HepG2 (cell line): ENCODE data around the gene ABCC9. TPM values are rescaled to one million over a fixed set of nuclear protein-coding genes. Genes with fewer than 3 reads are reported as not detected.

Source experiments
- ATAC-seq: fragments of 200-7000 bp; cut with Tn5 transposase; 3 replicates; pipeline ENCODE4 v1.9.1; 2020; ENCODE audit warnings: mild to moderate bottlenecking, moderate library complexity
- BruUV-seq: library from RNA; stranded (reverse); fragments of 400-500 nt; replicated peaks from 2 replicates; lab custom pipeline; 2021; lab: Mats Ljungman, UMichigan
- CTCF ChIA-PET: fragments of 300-600 bp; formaldehyde crosslinking; extraction: SDS; loops from one replicate; lab custom pipeline; 2021; ENCODE audit warnings: low total read pairs, inconsistent platforms, low intra/inter-chr PET ratio; lab: Yijun Ruan, JAX
- POLR2A ChIA-PET: fragments of 350-600 bp; sonication (Branson Sonifier 250); formaldehyde crosslinking; loops from one replicate; lab custom pipeline; 2020; ENCODE audit warnings: antibody characterized with exemption, inconsistent platforms; lab: Yijun Ruan, JAX
- DNase-seq: peaks from one replicate; pipeline ENCODE4 v3.0.0-alpha.2; 2015; ENCODE audit warnings: low spot score
- FAIRE-seq: peaks from 3 replicates; lab custom pipeline; 2011; peaks lifted over from hg19 to GRCh38; lab: Jason Lieb, UNC
- H2AFZ ChIP-seq: one replicate; pipeline ENCODE4 v1.6.1; 2011; ENCODE audit warnings: low read length, inconsistent platforms
- H3K27ac ChIP-seq: fragments of 300-600 bp; 3 replicates; pipeline ENCODE4 v1.8.0; 2011; ENCODE audit warnings: mixed run types, mild to moderate bottlenecking, mixed read lengths, low read length, inconsistent platforms; ENCODE audit not compliant: insufficient read depth; ENCODE audit errors: extremely low read length
- H3K27me3 ChIP-seq, 2 experiments: fragments of 200-600 bp in 1 of 2; 2 replicates in 1 of 2; 3 replicates in 1 of 2; pipeline versions ENCODE4 v1.6.0 to v1.8.0; 2011; ENCODE audit warnings: low read length in 2 of 2, mild to moderate bottlenecking in 2 of 2, moderate library complexity in 2 of 2, inconsistent platforms in 1 of 2; ENCODE audit not compliant: insufficient read depth in 2 of 2, control insufficient read depth in 1 of 2
- H3K36me3 ChIP-seq, 2 experiments: fragments of 200-600 bp in 1 of 2; replicated peaks in 1 of 2; 2 replicates in 1 of 2; 3 replicates in 1 of 2; pipeline versions ENCODE4 v1.5.1 to v1.8.0; 2011; ENCODE audit warnings: low read length in 2 of 2, inconsistent platforms in 1 of 2; ENCODE audit not compliant: insufficient read depth in 2 of 2, control insufficient read depth in 1 of 2
- H3K4me1 ChIP-seq: 2 replicates; pipeline ENCODE4 v1.5.1; 2012; ENCODE audit warnings: low read length, inconsistent platforms; ENCODE audit not compliant: insufficient read depth
- H3K4me2 ChIP-seq: 2 replicates; pipeline ENCODE4 v1.6.0; 2011; ENCODE audit warnings: low read depth, low read length, inconsistent platforms
- H3K4me3 ChIP-seq, 3 experiments: fragments of 200-600 bp in 1 of 3; sonication (generic), shearing (Covaris generic) in 1 of 3; replicated peaks in 1 of 3; 2 replicates each; pipeline ENCODE4 v1.5.1; 2011 to 2016; ENCODE audit warnings: low read length in 3 of 3, inconsistent platforms in 2 of 3, low read depth in 2 of 3, mild to moderate bottlenecking in 2 of 3, control low read depth in 1 of 3, mixed read lengths in 1 of 3; ENCODE audit not compliant: insufficient read depth in 1 of 3
- H3K79me2 ChIP-seq: one replicate; pipeline ENCODE4 v1.6.1; 2011; ENCODE audit warnings: low read length, inconsistent platforms; ENCODE audit not compliant: insufficient read depth
- H3K9ac ChIP-seq: 2 replicates; pipeline ENCODE4 v1.6.0; 2011; ENCODE audit warnings: mild to moderate bottlenecking, low read depth, low read length, inconsistent platforms; ENCODE audit not compliant: insufficient read depth
- H3K9me3 ChIP-seq: 2 replicates; pipeline ENCODE4 v1.5.1; 2012; ENCODE audit warnings: mild to moderate bottlenecking, low read length
- H4K20me1 ChIP-seq: 2 replicates; pipeline ENCODE4 v1.6.0; 2011; ENCODE audit warnings: inconsistent platforms, mild to moderate bottlenecking, low read length, moderate library complexity; ENCODE audit not compliant: insufficient read depth
- LBX2 ChIP-seq: sonication (generic); formaldehyde crosslinking; IDR thresholded peaks from 2 replicates; pipeline ENCODE4 v1.5.0; 2020; ENCODE audit warnings: missing genetic modification reagents, mild to moderate bottlenecking, borderline replicate concordance
- MEIS2 ChIP-seq: sonication (generic); formaldehyde crosslinking; IDR thresholded peaks from 2 replicates; pipeline ENCODE4 v1.9.0; 2021; ENCODE audit warnings: mild to moderate bottlenecking, missing genetic modification reagents
- NFYB ChIP-seq: sonication (generic); formaldehyde crosslinking; IDR thresholded peaks from 2 replicates; pipeline ENCODE4 v1.4.0; 2020; ENCODE audit warnings: missing genetic modification reagents
- SMC3 ChIP-seq: IDR thresholded peaks from 2 replicates; pipeline ENCODE4 v1.6.1; 2011; ENCODE audit warnings: low read length, improper control_type of control experiment
- STAG1 ChIP-seq: sonication (generic); formaldehyde crosslinking; IDR thresholded peaks from 2 replicates; pipeline ENCODE4 v1.4.0; 2020; ENCODE audit warnings: missing genetic modification reagents
- ZFP36L2 ChIP-seq: sonication (generic); formaldehyde crosslinking; IDR thresholded peaks from 2 replicates; pipeline ENCODE4 v1.4.0; 2020; ENCODE audit warnings: missing genetic modification reagents
- ZFP90 ChIP-seq: sonication (generic); formaldehyde crosslinking; IDR thresholded peaks from 2 replicates; pipeline ENCODE4 v1.8.0; 2022; ENCODE audit warnings: missing genetic modification reagents, mild to moderate bottlenecking, inconsistent platforms, borderline replicate concordance
- ZFP91 ChIP-seq: sonication (generic); formaldehyde crosslinking; IDR thresholded peaks from 2 replicates; pipeline ENCODE4 v1.9.0; 2022; ENCODE audit warnings: missing genetic modification reagents, mild to moderate bottlenecking, borderline replicate concordance
- ZNF34 ChIP-seq: sonication (generic); formaldehyde crosslinking; IDR thresholded peaks from 2 replicates; pipeline ENCODE4 v1.4.0; 2020; ENCODE audit warnings: mild to moderate bottlenecking, missing genetic modification reagents, borderline replicate concordance
- ZNF446 ChIP-seq: sonication (generic); formaldehyde crosslinking; IDR thresholded peaks from 2 replicates; pipeline ENCODE4 v1.5.0; 2020; ENCODE audit warnings: mild to moderate bottlenecking, missing genetic modification reagents
- WGBS: methylation state at CpG from one replicate; pipeline ENCODE4 v1.1.6; 2017; ENCODE audit warnings: low lambda C conversion rate; 5-methylcytosine and 5-hydroxymethylcytosine counted together
- in situ Hi-C: cut with HindIII; loops from 2 replicates; pipeline ENCODE4 v1.10.0; 2017; ENCODE audit warnings: low pct_unique_long_range_greater_than_20kb; ENCODE audit not compliant: extremely low pct_ligation_motif_present
- intact Hi-C: fragments of 100-400 bp; cut with micrococcal nuclease; formaldehyde crosslinking; loops from one replicate; pipeline ENCODE4 v1.10.0; 2022; ENCODE audit not compliant: unreplicated experiment
- polyA plus RNA-seq, 8 experiments: library from polyadenylated mRNA; depleted of rRNA in 3 of 8; stranded (reverse) in 7 of 8; unstranded in 1 of 8; fragments of >200 nt; fragmentation: Illumina TruSeq in 4 of 8; extraction: Trizol in 4 of 8; gene quantifications; 2 replicates each; pipeline versions ENCODE4 v1.2.1 to v1.2.3, GENCODE V29; 2011 to 2016; ENCODE audit warnings: low read depth in 4 of 8, missing spikeins in 1 of 8, mixed read lengths in 1 of 8; ENCODE audit not compliant: insufficient read depth in 1 of 8
- total RNA-seq, 5 experiments: library from RNA; depleted of rRNA; stranded (reverse); fragments of >200 nt; fragmentation: Illumina TruSeq; extraction: Trizol; gene quantifications; 2 replicates each; pipeline ENCODE4 v1.2.3, GENCODE V29; 2016; ENCODE audit warnings: low read depth in 1 of 5

The ABCC9 gene
- total and polyA plus RNA-seq, 2 of the 13 experiments (the other 11 are each of a cell fraction or from before 2014, with no cell fraction given): not detected

DNA sequence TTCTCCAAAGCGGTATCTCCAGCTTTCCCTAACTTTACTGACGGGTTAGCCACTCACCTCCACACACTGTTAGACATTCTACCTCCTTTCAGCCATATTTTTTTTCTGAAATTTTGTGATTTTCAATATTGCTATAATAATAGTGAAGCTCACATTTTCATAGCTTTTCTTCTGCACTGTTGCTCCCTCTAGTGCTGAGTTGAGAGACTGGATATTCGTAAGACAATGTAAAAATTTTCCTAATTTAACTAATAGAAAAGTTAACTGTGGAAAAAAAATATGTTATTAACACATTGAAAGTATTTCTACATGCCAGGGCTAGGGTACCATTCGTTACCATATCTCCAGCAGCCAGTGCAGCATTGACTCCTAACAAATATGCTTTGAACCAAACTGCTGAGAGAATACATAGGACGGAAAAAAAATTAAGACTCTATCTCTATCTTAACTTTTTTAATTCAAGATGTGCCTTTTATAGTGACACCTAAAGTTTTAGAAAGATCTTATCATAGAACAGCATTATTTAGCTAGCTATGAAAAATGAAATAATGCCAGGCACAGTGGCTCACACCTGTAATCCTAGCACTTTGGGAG lies 48.7 kb upstream of the ABCC9 start:
- POLR2A ChIA-PET: no interaction called here
- Histone ChIP-seq H3K9ac (no peak overlapping the region), H3K27ac (no peak overlapping the region), H3K36me3 (no peaks in the 10 kb centered on the region), H3K79me2 (no peaks in the 10 kb centered on the region)
- WGBS: 21% methylated on average over 5 of the region's 5 CpGs
- no TSS peak for BruUV-seq
- TF ChIP-seq ZFP90 (CRISPR knock-in tag) (no peak), LBX2 (CRISPR knock-in tag) (no peak), ZNF34 (CRISPR knock-in tag) (no peak), ZNF446 (CRISPR knock-in tag) (no peak), SMC3 (peak; percentile 39; the same call in 1 of the 2 replicates), ZFP36L2 (CRISPR knock-in tag) (no peak), MEIS2 (CRISPR knock-in tag) (no peak), ZFP91 (CRISPR knock-in tag) (no peak), STAG1 (CRISPR knock-in tag) (peak; percentile 47), NFYB (CRISPR knock-in tag) (no peak)
- TF ChIP-seq, all 625 proteins: peak for 2
- CTCF ChIA-PET: interaction anchor here (1.1 to 1.5 kb wide), 2 partner anchors 291 to 293 kb away, joined by 4 to 5 read pairs; no protein-coding TSS in a partner anchor
- ATAC-seq (0 out of 3 replicates have a peak, but pooled peaks have one; percentile 31), FAIRE-seq (no peak), DNase-seq (peak; percentile 1)
- H3K27me3 ChIP-seq: no peaks in the 10 kb centered on the region; a peak in 1 of 5 replicates
- H3K4me2 ChIP-seq: no peak overlapping the region
- H3K9me3 ChIP-seq: no peaks in the 10 kb centered on the region
- H4K20me1 ChIP-seq: no peaks in the 10 kb centered on the region
- H3K4me1 ChIP-seq: no peaks in the 10 kb centered on the region
- intact Hi-C loops (loop anchor here (1.0 kb wide), 1 partner anchor 292 kb away; no protein-coding TSS in a partner anchor), in situ Hi-C loops (loop anchor here (5.0 kb wide), 1 partner anchor 293 kb away; no protein-coding TSS in a partner anchor)
- no peak overlapping the region for H2AFZ ChIP-seq
- H3K4me3 ChIP-seq: no peak overlapping the region
